Upper lobe of left lung (tissue), 4 donors: ENCODE results near the gene NLGN1.

Experiments
- CTCF ChIP-seq, 6 experiments: fragments of 450-650 bp in 4 of 6; fragments of 200-600 bp in 2 of 6; sonication (generic) in 2 of 6; IDR thresholded peaks; one replicate each; pipeline ENCODE4 v1.5.1; 2016 to 2019; ENCODE audit warnings: antibody characterized with exemption in 6 of 6
- EP300 ChIP-seq, 4 donors: sonication (generic); formaldehyde crosslinking; IDR thresholded peaks; one replicate each; pipeline ENCODE4 v1.5.1; 2017; ENCODE audit warnings: antibody characterized with exemption in 4 of 4, control low read depth in 2 of 4
- POLR2A ChIP-seq, 4 donors: fragments of 450-650 bp; IDR thresholded peaks; one replicate each; pipeline ENCODE4 v1.5.1; 2016 to 2017; ENCODE audit warnings: antibody characterized with exemption in 4 of 4, mild to moderate bottlenecking in 2 of 4

DNA sequence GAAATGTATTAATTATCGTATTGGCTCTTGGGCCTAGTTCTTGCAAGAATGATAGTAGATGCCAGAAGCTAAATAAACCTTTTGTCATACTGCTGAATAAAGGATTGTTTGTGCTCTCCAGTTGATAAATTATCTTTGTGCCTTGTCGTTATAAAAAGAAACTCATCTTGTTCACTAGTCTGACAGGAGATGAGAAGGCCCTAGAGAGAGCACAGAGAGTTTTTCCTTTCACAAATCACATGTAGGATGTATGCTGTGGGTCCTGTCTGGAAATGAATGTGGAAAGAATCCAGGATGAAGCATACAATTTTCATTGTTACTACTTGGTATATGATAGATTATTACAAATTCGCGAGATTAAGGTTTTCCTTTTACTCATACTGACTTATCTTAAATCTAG lies 113.0 kb downstream of the NLGN1 start:
- TF ChIP-seq CTCF (IDR thresholded peaks at IDR 0.05) (no peak), EP300 (IDR thresholded peaks at IDR 0.05) (no peak), POLR2A (IDR thresholded peaks at IDR 0.05) (no peak)
